Smooth muscle cell of the coronary artery (primary cell): ENCODE measurements around the gene VPREB3. TPM values are rescaled to one million over a fixed set of nuclear protein-coding genes. Genes with fewer than 3 reads are reported as not detected.

Source experiments
- total RNA-seq: library from RNA; depleted of rRNA; stranded (reverse); fragments of >200 nt; gene quantifications from 2 replicates; pipeline ENCODE4 v1.2.3, GENCODE V29; 2014; ENCODE audit warnings: low replicate concordance

VPREB3 gene
- not detected in 2 replicates for total RNA-seq

GRCh38 chr22:23754220-23754919 lies at the start of gene VPREB3:
Gene VPREB3 (minus strand): TSS chr22:23754425. CDS start chr22:23754363, 62 bp downstream.

GRCh38 chr22:23786752-23787599 lies 32.8 kb upstream of the VPREB3 start, which contains the start of gene SMARCB1:
Gene SMARCB1 (plus strand): TSS chr22:23786966. CDS start chr22:23787170, 204 bp downstream.

GRCh38 chr22:23772649-23773473 lies 18.6 kb upstream of the VPREB3 start, which contains the start of gene MMP11:
Gene MMP11 (plus strand): TSS chr22:23772849. CDS start chr22:23772871, 22 bp downstream.

GRCh38 chr22:23767673-23768548 lies 13.7 kb upstream of the VPREB3 start, which contains the start of gene CHCHD10:
Gene CHCHD10 (minus strand): TSS chr22:23767972. CDS start chr22:23767874, 98 bp downstream.

GRCh38 chr22:23762842-23763578 lies 8.8 kb upstream of the VPREB3 start, which contains the start of gene C22orf15:
Gene C22orf15 (plus strand): TSS chr22:23762990. CDS start chr22:23763307, 317 bp downstream.

GRCh38 chr22:23750714-23751440 lies 3.3 kb downstream of the VPREB3 start, which contains the start of gene ZNF70:
Gene ZNF70 (minus strand): TSS chr22:23751112. CDS start chr22:23745140, 5,972 bp downstream.

Other genes starting within 250 kb of the VPREB3 start
- gene IGLL1, start 174.1 kb downstream of the VPREB3 start, total RNA-seq: not detected in 2 replicates
- 2.2 TPM in 1 of 2 replicates, not detected in the other for gene DRICH1, start 122.1 kb downstream of the VPREB3 start, total RNA-seq
- not detected in 2 replicates for gene RGL4, start 63.4 kb downstream of the VPREB3 start, total RNA-seq
- 1.4 and 3.5 TPM in 2 replicates for gene ZNF70, start 3.3 kb downstream of the VPREB3 start, total RNA-seq
- 0.38 and 1.8 TPM in 2 replicates for gene C22orf15, start 8.6 kb upstream of the VPREB3 start, total RNA-seq
- gene CHCHD10, start 13.5 kb upstream of the VPREB3 start, total RNA-seq: 3.4 and 6.5 TPM in 2 replicates
- 11.0 and 18.5 TPM in 2 replicates for gene MMP11, start 18.4 kb upstream of the VPREB3 start, total RNA-seq
- 18.0 and 21.5 TPM in 2 replicates for gene SMARCB1, start 32.5 kb upstream of the VPREB3 start, total RNA-seq
- 0.23 TPM in 1 of 2 replicates, not detected in the other for gene DERL3, start 84.6 kb upstream of the VPREB3 start, total RNA-seq
- 7.5 and 8.9 TPM in 2 replicates for gene SLC2A11, start 103.5 kb upstream of the VPREB3 start, total RNA-seq
- 300 and 504 TPM in 2 replicates for gene MIF, start 140.0 kb upstream of the VPREB3 start, total RNA-seq
- 5.1 and 9.5 TPM in 2 replicates for gene GSTT2B, start 206.8 kb upstream of the VPREB3 start, total RNA-seq
- 2.2 and 11.0 TPM in 2 replicates for gene DDTL, start 212.5 kb upstream of the VPREB3 start, total RNA-seq
- 57.3 and 162 TPM in 2 replicates for gene DDT, start 220.0 kb upstream of the VPREB3 start, total RNA-seq
- 0.23 TPM in 1 of 2 replicates, not detected in the other for gene GSTT2, start 225.7 kb upstream of the VPREB3 start, total RNA-seq